NCI-H82 (cell line): Measurements from ENCODE around the gene ANKRD34A.
A peak's percentile ranks its signal among the peaks of the same experiment; 100 is the strongest.

ENCODE experiments used
- DNase-seq: peaks from one replicate; lab custom pipeline; 2025; lab: John Stamatoyannopoulos, UW

Gene ANKRD34A

DNA sequence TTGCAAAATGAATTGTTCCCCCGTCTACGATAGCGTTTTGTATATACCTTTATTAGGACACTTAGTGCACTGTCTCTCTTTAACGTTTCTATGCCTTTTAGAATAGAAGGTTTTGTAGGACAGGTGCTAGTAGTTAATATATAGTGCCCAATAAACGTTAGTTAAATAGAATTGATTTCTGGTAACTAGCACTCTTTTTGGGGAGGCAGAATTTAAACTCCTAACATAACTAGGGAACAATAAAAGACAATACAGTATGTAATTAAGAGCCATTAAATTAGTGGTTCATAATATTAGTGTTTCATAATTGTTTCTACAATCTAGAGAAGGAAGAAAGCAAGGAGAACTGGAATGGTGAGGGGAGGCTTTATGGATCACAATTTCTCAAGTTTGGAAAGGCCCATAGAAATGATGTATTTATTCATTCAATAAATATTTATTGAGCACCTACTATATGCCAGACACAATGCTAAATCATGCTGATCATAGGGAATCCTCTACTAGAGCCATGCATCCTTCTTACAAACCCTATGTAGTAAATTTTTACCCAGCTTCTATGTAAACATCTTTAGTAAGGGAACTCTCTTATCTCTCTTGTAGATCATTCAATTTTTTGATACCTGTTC is 857 bp upstream of the ANKRD34A start:
- DNase-seq, result no peak

DNA sequence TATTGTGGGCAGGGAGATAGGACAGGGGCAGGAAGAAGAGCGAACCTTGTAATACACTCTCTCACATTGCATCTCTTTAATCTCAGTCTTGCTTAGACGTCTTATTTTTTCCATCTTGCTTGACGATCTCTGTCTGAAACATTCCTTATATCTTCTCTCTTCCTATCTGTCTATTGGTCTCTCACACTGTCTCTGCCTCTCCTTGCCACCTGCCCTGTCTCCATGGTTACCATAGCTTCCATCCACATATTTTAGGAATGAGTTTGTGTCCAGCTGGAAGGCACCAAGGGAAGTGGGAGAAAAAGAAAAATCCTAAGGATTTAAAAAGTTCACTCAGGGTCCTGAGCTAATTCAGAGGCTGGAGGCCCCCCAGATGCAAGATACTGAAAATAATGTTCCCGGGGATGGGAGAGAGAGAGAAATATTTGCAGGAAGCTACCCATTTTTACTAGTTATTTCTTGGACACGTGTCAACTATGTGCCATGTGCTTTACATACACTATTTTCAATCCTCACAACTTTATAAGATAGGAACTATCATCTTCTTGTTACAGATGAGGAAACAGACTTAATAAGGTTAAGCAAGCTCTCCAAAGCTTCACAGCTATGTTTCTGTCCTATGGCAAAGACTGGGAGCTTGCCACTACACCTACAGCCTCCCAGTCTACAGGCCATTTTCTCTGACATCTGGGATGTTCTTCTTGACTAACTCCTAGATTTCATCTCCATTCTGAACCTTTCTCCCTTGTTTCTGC is 933 bp downstream of the ANKRD34A start:
- no peak for DNase-seq

GRCh38 chr1:145962157-145963102 is 1.9 kb downstream of the ANKRD34A start:
- DNase-seq, result peak; percentile 58

DNA sequence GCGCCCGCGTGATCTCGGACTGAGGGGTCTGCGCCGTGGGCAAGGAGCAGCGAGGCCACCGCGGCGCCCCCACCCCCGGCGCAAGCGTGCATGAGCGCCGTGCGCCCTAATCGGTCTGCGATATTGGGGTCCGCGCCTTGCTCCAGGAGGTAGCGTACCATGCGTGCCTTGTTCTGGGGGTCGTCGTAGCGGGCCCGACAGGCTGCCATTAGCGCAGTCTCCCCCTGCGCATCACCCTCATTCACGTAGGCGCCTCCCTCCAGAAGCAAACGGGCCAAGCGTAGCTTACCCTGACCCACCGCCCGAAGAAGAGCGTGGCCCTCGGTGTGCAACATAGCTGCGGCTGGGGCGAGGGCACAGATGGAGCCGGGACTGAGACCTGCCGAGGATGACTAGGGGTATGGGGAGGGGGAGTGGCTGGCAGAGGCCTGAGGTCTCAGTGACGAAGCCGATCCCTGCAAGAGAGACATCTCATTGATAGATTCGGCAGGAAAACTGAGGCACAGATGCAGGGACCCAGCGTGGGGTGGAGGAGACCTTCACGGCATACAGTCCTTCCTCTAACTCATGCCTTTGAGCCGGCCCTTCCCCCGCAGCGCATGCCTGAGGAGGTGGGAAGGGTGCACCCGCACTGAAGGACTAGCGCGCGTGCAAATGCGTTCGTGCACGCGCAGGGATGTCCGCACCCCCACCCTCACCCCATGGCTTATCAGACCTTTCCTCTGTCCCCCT is 2.8 kb downstream of the ANKRD34A start:
- peak; percentile 81 for DNase-seq

DNA sequence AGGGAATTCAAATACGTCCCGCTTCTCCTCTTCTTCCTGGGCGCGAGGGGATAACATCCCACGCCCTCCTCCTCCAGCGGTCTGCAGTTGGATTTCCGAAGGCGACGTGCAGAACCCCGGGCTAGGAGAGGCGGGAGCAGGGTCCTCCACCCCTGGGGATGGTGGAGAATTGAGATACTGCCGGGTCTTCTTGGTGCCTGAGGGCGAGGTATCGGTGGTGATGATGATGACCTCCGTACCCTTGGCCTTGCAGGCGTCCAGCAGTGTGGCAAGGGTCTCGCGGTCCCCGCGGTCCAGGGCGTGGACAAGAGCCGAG is 3.3 kb downstream of the ANKRD34A start:
- peak; percentile 64 for DNase-seq

- DNase-seq, result peak; percentile 95
Observed at GRCh38 chr1:145960468-145961108, 3.8 kb downstream of the ANKRD34A start.

DNA sequence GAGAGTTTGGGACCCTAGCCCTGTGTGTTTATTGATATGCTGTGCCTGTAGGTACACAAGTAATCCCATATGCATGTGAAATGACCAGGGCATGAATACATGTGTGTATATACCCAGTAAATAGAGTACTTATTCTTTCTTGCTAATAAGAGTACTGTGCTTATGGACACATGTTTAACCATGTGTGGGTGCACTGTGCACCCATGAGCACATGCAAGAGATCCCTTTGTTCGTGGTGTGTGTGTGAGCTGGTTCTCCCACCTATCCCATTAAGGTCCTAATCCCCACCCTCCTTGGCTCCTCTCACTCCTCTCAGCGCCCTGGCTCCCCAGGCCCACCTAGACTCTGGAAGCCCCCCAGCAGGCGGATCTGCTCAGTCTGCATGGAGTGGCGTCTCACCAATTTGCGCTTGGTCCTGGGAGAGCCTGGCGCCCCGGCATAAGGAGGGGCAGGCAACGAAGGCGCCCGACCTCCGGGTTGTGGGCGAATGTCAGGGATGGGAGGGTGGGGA is 4.4 kb downstream of the ANKRD34A start:
- peak; percentile 90 for DNase-seq

DNA sequence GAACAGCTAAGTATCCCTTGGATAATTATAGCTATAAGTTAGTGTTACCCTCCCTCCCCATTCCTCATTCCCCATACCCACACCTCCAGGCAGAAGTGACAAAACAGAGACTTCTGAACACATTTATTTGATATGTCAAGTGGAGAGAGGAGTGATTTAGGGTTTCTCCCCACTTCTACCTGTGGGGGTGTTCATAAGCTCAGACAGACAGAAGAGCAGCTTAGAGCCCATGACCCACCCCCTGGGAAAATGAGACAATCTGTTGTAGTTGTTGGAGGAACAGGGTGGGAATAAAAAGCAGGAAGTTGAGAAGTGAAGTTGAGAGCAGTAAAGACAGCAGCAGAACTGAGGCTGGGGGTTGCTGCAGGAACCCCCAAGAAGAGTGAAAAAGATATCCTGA is 5.0 kb downstream of the ANKRD34A start:
- DNase-seq, result peak; percentile 49

- DNase-seq, result no peak
Observed at GRCh38 chr1:145958734-145959133, 5.6 kb downstream of the ANKRD34A start.

DNA sequence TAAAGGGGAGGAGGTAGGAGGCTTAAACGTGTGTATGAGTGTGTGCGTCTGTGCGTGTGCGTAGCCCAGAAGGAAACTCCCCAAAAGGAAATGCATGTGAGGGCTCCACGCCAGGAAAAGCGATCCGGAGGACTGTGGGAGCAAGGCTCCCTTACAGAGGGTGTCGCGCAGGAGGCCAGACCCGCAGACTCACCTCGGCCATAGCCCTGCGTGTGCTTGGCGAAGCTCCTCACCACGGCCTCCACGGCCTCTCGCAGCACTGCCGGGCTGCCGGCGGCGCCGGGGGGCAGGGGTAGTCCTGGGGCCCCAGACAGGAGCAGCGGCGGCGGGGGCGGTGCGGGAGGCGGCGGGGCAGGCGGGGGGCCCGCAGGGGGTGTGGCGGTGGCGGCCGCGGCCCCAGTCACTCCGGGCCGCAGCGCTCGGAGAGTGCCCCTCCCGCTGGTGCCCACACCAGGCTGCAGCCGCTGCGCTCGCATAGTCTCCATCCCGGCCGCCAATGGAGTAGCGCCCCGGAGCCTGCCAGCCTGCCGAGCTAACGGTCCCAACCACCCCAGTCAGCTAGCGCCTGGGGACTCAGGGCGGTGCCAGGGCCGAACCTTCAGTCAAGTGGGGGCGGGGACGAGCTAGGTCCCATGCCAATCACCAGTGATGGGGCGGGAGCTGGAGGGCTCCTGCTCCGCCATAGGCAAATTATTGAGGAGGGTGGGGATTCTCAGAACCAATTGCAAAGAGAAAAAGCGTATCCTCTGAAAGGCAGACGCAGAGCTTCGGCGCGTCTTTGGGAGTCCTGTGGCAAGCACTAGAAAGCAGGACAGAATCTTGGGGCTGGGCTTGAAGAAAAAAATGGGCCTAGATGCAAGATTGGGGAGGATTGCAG is 6.7 kb downstream of the ANKRD34A start, which contains the start of gene LIX1L:
Gene LIX1L (minus strand): TSS at position 575 of the 877 bp plus-strand sequence. CDS start 90 bp downstream, at position 485.
- peak; percentile 100 for DNase-seq

DNA sequence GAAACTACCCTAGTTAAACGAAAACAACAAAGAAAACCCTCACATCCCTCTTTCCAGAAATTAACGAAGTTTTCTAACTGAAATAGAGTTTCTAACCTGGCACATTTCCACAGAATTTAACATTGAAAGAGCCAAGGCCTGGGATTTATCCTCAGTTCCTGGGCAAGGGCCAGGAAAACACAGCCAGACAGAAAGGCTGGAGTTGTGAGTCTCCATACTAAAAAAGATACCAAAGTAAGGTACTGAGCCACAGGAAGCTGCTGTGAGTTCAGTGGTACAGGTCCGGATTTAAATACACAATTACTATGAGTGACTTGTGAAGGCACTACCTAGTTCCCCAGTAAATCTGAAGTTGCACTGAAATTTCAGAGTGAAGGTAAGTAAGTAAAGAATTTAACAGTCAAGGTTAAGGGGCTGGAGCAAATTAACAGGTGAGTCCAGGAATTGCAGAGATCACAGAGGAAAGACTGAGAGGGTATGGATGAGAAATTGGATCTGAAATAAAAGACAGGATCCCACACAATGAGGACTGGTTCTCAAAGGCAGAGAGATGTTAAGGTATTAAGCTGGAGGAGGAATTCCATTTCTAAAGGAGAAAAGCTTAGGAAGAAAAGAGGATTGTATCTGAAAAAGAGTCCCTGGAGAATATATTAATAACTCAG is 7.5 kb downstream of the ANKRD34A start:
- DNase-seq, result no peak

GRCh38 chr1:145956361-145956760 is 8.0 kb downstream of the ANKRD34A start:
- no peak for DNase-seq

- no peak for DNase-seq
Observed at GRCh38 chr1:145955436-145955835, 8.9 kb downstream of the ANKRD34A start.

DNA sequence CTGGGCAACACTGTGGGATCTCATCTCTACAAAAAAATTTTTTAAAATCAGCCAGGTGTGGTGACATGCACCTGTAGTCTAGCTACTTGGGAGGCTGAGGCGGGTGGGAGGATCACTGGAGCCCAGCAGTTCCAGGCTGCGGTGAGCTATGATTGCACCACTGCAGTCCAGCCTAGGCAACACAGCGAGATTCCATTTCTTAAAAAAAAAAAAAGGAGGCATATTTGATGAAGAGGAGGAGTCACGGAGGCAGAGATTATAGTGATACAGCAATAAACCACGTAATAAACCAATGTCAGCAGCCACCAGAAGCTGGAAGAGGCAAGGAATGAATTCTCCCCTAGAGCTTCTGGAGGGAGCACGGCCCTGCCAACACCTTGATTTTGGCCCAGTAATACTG is 10.5 kb downstream of the ANKRD34A start:
- DNase-seq, result no peak

- no peak for DNase-seq
Observed at GRCh38 chr1:145952903-145953302, 11.5 kb downstream of the ANKRD34A start.

DNA sequence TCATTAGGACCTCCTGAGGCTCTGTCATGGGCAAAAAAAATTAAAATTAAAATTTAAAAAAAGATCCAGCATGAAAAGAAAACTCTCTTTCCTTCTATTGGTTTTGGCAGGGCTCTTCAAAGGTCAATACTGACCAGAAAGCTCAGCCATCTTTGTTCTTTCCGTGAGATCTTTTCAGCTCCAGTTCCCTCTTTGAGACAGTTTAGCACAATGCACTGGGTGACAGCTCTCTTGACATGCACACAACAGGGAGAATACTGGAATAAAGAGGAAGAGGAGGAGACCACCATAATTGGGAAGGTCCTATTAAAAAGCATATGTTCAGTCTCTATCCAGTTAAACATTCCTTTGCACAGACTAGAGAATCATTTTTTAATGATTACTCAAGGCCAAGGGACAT is 12.8 kb downstream of the ANKRD34A start:
- DNase-seq, result no peak

- peak; percentile 67 for DNase-seq
Observed at GRCh38 chr1:145949219-145949618, 15.2 kb downstream of the ANKRD34A start.

- DNase-seq, result no peak
Observed at GRCh38 chr1:145947551-145947950, 16.8 kb downstream of the ANKRD34A start.

DNA sequence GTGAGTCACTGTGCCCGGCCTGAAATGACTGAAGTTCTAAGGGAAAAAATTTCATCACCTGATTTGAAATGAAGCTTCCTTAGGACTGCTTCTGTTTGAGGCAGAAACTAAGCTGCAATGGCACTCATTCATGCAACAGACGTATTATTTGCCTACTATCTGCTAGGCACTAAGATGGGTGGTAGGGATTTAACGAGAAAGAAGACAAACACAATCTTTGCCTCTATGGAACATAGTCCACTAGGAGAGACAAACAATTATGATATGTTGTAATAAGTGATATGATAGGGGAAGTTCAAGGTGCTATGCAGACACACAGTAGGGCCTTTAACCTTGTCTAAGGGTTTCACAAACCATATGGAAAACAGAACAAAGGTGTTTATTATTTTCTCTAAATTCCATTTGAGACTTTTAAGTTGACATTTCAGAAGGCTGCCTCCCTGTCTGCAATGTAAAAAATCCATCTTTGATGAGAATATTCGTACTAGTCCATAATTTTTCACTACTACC is 17.8 kb downstream of the ANKRD34A start:
- DNase-seq, result no peak
